ENCODE results near the gene EFHC1.

GRCh38 chr6:52517502-52518278, 97.5 kb downstream of the EFHC1 start:
- TF ChIP-seq FOXP2 (optimal IDR thresholded peaks at IDR 0.05; ENCODE audit: borderline replicate concordance, extremely low read depth, extremely low read length, insufficient read depth) = peak; percentile 98
- peak; percentile 60; the same call in 1 of the 2 replicates for TF ChIP-seq POLR2AphosphoS5 (IDR thresholded peaks at IDR 0.05; ENCODE audit: low read depth, low read length)
- peak; percentile 76; the same call in 1 of the 2 replicates for TF ChIP-seq TAF1 (IDR thresholded peaks at IDR 0.05; ENCODE audit: borderline replicate concordance, insufficient read depth, low read length)
- TF ChIP-seq SIN3A (IDR thresholded peaks at IDR 0.05; ENCODE audit: borderline replicate concordance, insufficient read depth, low read length) = peak; percentile 67; the same call in 1 of the 2 replicates
- TF ChIP-seq REST (IDR thresholded peaks at IDR 0.05; ENCODE audit: insufficient read depth in 1 of 2, low read depth in 2 of 2, low read length in 2 of 2) = peak in 1 of 2 experiments; percentile 73; a peak in 1 of 4 replicates
